ENCODE measurements around the gene CAMTA1. TPM values are rescaled to one million over a fixed set of nuclear protein-coding genes. Genes with fewer than 3 reads are reported as not detected.

The CAMTA1 gene
- total and polyA plus RNA-seq, 3 experiments from 2014 or later = 60.2 to 79.0 (median 61.7) TPM

GRCh38 chr1:7393136-7393535 is 607.9 kb downstream of the CAMTA1 start:
- no peak for DNase-seq
- ChIA-PET CTCF (no interaction called here), POLR2A (no interaction called here)
- Histone ChIP-seq H3K27ac (ENCODE audit: low read depth, low read length) (no peak overlapping the region), H3K4me3 (ENCODE audit: low read length) (no peak overlapping the region), H3K27me3 (ENCODE audit: insufficient read depth, low read length, poor library complexity, severe bottlenecking) (no peaks in the 10 kb centered on the region), H3K36me3 (ENCODE audit: insufficient read depth, low read length) (no peaks in the 10 kb centered on the region), H3K4me1 (ENCODE audit: insufficient read depth, low read length) (no peaks in the 10 kb centered on the region), H3K9me3 (ENCODE audit: low read length) (no peaks in the 10 kb centered on the region)
- H3K9me3 Mint-ChIP-seq = peaks cover 4 to 17% (median 10%) of the 10 kb centered on the region in 5 donors
- H3K36me3 Mint-ChIP-seq = no peaks in the 10 kb centered on the region
- H3K4me3 Mint-ChIP-seq = no peak overlapping the region
- H3K27ac Mint-ChIP-seq = no peak overlapping the region
- H3K4me1 Mint-ChIP-seq = no peaks in the 10 kb centered on the region
- peaks cover 4 to 6% of the 10 kb centered on the region in 2 donors for H3K27me3 Mint-ChIP-seq

GRCh38 chr1:7395251-7395650 is 610.0 kb downstream of the CAMTA1 start:
- no peaks in the 10 kb centered on the region for H3K36me3 ChIP-seq (ENCODE audit: insufficient read depth, low read length)
- Mint-ChIP-seq H3K27ac (no peak overlapping the region), H3K4me3 (no peak overlapping the region), H3K9me3 (peaks cover 7 to 26% (median 24%) of the 10 kb centered on the region in 5 donors), H3K27me3 (peaks cover 5 to 11% of the 10 kb centered on the region in 2 donors), H3K4me1 (no peaks in the 10 kb centered on the region), H3K36me3 (no peaks in the 10 kb centered on the region)
- no peaks in the 10 kb centered on the region for H3K4me1 ChIP-seq (ENCODE audit: insufficient read depth, low read length)
- no peak overlapping the region for H3K27ac ChIP-seq (ENCODE audit: low read depth, low read length)
- H3K4me3 ChIP-seq (ENCODE audit: low read length) = no peak overlapping the region
- ChIA-PET CTCF (no interaction called here), POLR2A (no interaction called here)
- H3K9me3 ChIP-seq (ENCODE audit: low read length) = no peaks in the 10 kb centered on the region
- DNase-seq = no peak
- no peaks in the 10 kb centered on the region for H3K27me3 ChIP-seq (ENCODE audit: insufficient read depth, low read length, poor library complexity, severe bottlenecking)

DNA sequence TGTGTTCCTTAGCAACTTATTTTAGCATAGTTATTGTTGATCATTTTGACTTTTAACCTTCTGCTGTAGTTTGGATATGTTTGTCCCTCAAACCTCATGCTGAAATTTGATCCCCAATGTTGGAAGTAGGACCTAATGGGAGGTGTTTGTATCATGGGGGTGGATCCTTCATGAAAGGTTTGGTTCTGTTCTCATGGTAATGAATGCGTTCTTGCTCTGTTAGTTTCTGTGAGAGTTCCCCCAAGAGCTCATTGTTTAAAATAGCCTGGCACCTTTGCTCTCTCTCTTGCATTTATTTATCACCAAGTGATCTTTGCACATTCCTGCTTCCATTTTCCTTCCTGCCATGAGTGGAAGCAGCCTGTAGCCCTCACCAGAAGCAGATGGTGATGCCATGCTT is 613.7 kb downstream of the CAMTA1 start:
- Histone ChIP-seq H3K4me3 (ENCODE audit: low read length) (no peak overlapping the region), H3K36me3 (ENCODE audit: insufficient read depth, low read length) (no peaks in the 10 kb centered on the region), H3K4me1 (ENCODE audit: insufficient read depth, low read length) (no peaks in the 10 kb centered on the region), H3K27ac (ENCODE audit: low read depth, low read length) (no peak overlapping the region), H3K27me3 (ENCODE audit: insufficient read depth, low read length, poor library complexity, severe bottlenecking) (no peaks in the 10 kb centered on the region), H3K9me3 (ENCODE audit: low read length) (no peaks in the 10 kb centered on the region)
- Mint-ChIP-seq H3K27ac (no peak overlapping the region), H3K27me3 (peaks cover 5 to 30% of the 10 kb centered on the region in 2 donors), H3K4me1 (no peaks in the 10 kb centered on the region), H3K36me3 (no peaks in the 10 kb centered on the region), H3K4me3 (no peak overlapping the region), H3K9me3 (peaks cover 11 to 30% (median 24%) of the 10 kb centered on the region in 5 donors)
- ChIA-PET CTCF (no interaction called here), POLR2A (no interaction called here)
- DNase-seq = no peak

- Histone ChIP-seq H3K27me3 (ENCODE audit: insufficient read depth, low read length, poor library complexity, severe bottlenecking) (no peaks in the 10 kb centered on the region), H3K27ac (ENCODE audit: low read depth, low read length) (no peak overlapping the region), H3K36me3 (ENCODE audit: insufficient read depth, low read length) (no peaks in the 10 kb centered on the region), H3K9me3 (ENCODE audit: low read length) (no peaks in the 10 kb centered on the region), H3K4me3 (ENCODE audit: low read length) (no peak overlapping the region), H3K4me1 (ENCODE audit: insufficient read depth, low read length) (no peaks in the 10 kb centered on the region)
- H3K36me3 Mint-ChIP-seq = no peaks in the 10 kb centered on the region
- H3K9me3 Mint-ChIP-seq = peaks cover 11 to 30% (median 21%) of the 10 kb centered on the region in 5 donors
- ChIA-PET CTCF (no interaction called here), POLR2A (no interaction called here)
- H3K27ac Mint-ChIP-seq = no peak overlapping the region
- H3K4me3 Mint-ChIP-seq = no peak overlapping the region
- DNase-seq = no peak
- no peaks in the 10 kb centered on the region for H3K4me1 Mint-ChIP-seq
- peaks cover 5 to 34% of the 10 kb centered on the region in 2 donors for H3K27me3 Mint-ChIP-seq
These were observed 614.4 kb downstream of the CAMTA1 start for GRCh38 chr1:7399514-7400125.

DNA sequence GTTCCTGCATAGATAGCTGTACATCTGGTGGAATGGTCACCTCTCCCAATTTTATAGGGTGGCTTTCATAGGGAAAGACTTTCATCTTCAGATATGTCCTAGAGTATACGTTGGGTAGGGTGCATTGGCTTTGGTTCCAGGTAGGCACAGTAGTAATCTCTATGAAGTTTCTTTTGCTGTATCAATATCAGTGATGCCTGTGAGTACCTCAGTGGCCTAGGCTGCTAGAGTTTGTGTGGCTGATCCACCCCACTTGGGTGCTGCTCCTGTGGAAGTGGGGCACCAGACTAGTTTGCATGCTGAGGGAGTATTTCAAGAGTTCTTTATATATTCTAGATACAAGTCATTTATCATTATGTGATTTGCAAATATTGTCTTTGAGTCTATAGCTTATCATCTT is 615.3 kb downstream of the CAMTA1 start:
- CTCF ChIA-PET = no interaction called here
- Mint-ChIP-seq H3K27me3 (peaks cover 5 to 39% of the 10 kb centered on the region in 2 donors), H3K27ac (no peak overlapping the region), H3K4me3 (no peak overlapping the region), H3K4me1 (no peaks in the 10 kb centered on the region), H3K36me3 (no peaks in the 10 kb centered on the region), H3K9me3 (peaks cover 11 to 30% (median 17%) of the 10 kb centered on the region in 5 donors)
- Histone ChIP-seq H3K4me3 (ENCODE audit: low read length) (no peak overlapping the region), H3K9me3 (ENCODE audit: low read length) (no peaks in the 10 kb centered on the region), H3K4me1 (ENCODE audit: insufficient read depth, low read length) (no peaks in the 10 kb centered on the region), H3K27me3 (ENCODE audit: insufficient read depth, low read length, poor library complexity, severe bottlenecking) (no peaks in the 10 kb centered on the region), H3K27ac (ENCODE audit: low read depth, low read length) (no peak overlapping the region), H3K36me3 (ENCODE audit: insufficient read depth, low read length) (no peaks in the 10 kb centered on the region)
- no peak for DNase-seq
- POLR2A ChIA-PET = no interaction called here

GRCh38 chr1:7401814-7402547 is 616.7 kb downstream of the CAMTA1 start:
- no peak overlapping the region for H3K4me3 ChIP-seq (ENCODE audit: low read length)
- H3K9me3 ChIP-seq (ENCODE audit: low read length) = no peaks in the 10 kb centered on the region
- no peak for DNase-seq
- H3K36me3 ChIP-seq (ENCODE audit: insufficient read depth, low read length) = no peaks in the 10 kb centered on the region
- Mint-ChIP-seq H3K36me3 (no peaks in the 10 kb centered on the region), H3K27me3 (peaks cover 5 to 33% of the 10 kb centered on the region in 2 donors), H3K27ac (no peak overlapping the region), H3K9me3 (peaks cover 9 to 21% (median 12%) of the 10 kb centered on the region in 5 donors), H3K4me3 (no peak overlapping the region), H3K4me1 (no peaks in the 10 kb centered on the region)
- ChIA-PET CTCF (no interaction called here), POLR2A (no interaction called here)
- H3K27ac ChIP-seq (ENCODE audit: low read depth, low read length) = no peak overlapping the region
- H3K4me1 ChIP-seq (ENCODE audit: insufficient read depth, low read length) = no peaks in the 10 kb centered on the region
- no peaks in the 10 kb centered on the region for H3K27me3 ChIP-seq (ENCODE audit: insufficient read depth, low read length, poor library complexity, severe bottlenecking)

- Histone ChIP-seq H3K4me1 (ENCODE audit: insufficient read depth, low read length) (no peaks in the 10 kb centered on the region), H3K27me3 (ENCODE audit: insufficient read depth, low read length, poor library complexity, severe bottlenecking) (no peaks in the 10 kb centered on the region), H3K9me3 (ENCODE audit: low read length) (no peaks in the 10 kb centered on the region), H3K4me3 (ENCODE audit: low read length) (no peak overlapping the region), H3K27ac (ENCODE audit: low read depth, low read length) (no peak overlapping the region), H3K36me3 (ENCODE audit: insufficient read depth, low read length) (no peaks in the 10 kb centered on the region)
- POLR2A ChIA-PET = no interaction called here
- Mint-ChIP-seq H3K27ac (no peak overlapping the region), H3K4me1 (no peaks in the 10 kb centered on the region), H3K4me3 (no peak overlapping the region), H3K36me3 (no peaks in the 10 kb centered on the region), H3K27me3 (peaks cover 5 to 33% of the 10 kb centered on the region in 2 donors), H3K9me3 (peaks cover 7 to 21% (median 8%) of the 10 kb centered on the region in 5 donors)
- DNase-seq = no peak
- CTCF ChIA-PET = no interaction called here
These were observed 617.2 kb downstream of the CAMTA1 start for GRCh38 chr1:7402548-7402850.

- DNase-seq = no peak
- Mint-ChIP-seq H3K4me1 (no peaks in the 10 kb centered on the region), H3K36me3 (no peaks in the 10 kb centered on the region), H3K9me3 (peaks cover 6 to 20% (median 7%) of the 10 kb centered on the region in 5 donors), H3K27me3 (peaks cover 3 to 33% of the 10 kb centered on the region in 2 donors), H3K4me3 (no peak overlapping the region), H3K27ac (no peak overlapping the region)
- Histone ChIP-seq H3K27me3 (ENCODE audit: insufficient read depth, low read length, poor library complexity, severe bottlenecking) (no peaks in the 10 kb centered on the region), H3K27ac (ENCODE audit: low read depth, low read length) (no peak overlapping the region), H3K4me1 (ENCODE audit: insufficient read depth, low read length) (no peaks in the 10 kb centered on the region), H3K36me3 (ENCODE audit: insufficient read depth, low read length) (no peaks in the 10 kb centered on the region), H3K4me3 (ENCODE audit: low read length) (no peak overlapping the region), H3K9me3 (ENCODE audit: low read length) (no peaks in the 10 kb centered on the region)
- ChIA-PET CTCF (no interaction called here), POLR2A (no interaction called here)
These were observed 618.2 kb downstream of the CAMTA1 start for GRCh38 chr1:7403265-7404045.

Measured in CD8-positive, alpha-beta memory T cell (primary cell).